NCI-H526 (cell line): ENCODE measurements around the gene CCDC154.

ENCODE experiments used
- DNase-seq, 2 experiments: peaks; one replicate each; lab custom pipeline; 2025; lab: John Stamatoyannopoulos, UW

Gene CCDC154

DNA sequence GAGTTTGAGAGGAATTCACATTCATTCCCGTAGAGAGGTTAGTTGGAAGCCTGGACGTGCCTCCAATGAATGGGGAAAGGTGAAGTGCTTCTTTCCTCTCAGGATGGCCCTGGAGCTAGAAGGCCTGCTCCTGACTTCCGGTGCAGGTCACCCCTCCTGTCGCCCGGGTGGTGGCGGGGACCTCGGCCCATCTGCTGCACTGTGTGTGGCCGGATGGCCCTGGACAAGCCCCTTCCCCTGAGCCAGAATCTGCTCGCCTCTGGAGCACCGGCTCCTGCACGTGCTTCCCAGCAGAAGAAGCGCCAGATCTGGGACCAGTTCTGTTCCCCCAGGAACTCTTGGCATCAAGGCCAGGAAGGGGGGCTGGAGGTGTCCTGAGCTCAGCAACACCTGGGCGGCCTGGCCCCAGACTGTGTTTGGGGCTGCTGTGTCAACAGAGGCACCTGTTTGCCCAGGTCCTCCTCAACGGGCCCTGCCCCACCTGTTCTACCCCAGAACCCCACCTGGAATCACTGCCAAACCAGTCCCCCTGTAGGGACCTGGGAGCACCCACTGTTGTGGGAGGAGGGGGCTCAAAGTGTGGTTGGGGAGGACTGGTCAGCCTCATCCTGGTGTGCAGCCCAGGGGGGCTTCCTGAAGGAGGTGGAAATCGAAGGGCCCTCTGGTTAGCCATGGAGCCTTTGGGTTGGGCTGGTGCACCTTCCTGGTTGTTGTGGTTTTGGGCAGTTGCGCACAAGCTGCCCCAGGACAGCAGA is 18.6 kb downstream of the CCDC154 start:
- DNase-seq = no peak

DNA sequence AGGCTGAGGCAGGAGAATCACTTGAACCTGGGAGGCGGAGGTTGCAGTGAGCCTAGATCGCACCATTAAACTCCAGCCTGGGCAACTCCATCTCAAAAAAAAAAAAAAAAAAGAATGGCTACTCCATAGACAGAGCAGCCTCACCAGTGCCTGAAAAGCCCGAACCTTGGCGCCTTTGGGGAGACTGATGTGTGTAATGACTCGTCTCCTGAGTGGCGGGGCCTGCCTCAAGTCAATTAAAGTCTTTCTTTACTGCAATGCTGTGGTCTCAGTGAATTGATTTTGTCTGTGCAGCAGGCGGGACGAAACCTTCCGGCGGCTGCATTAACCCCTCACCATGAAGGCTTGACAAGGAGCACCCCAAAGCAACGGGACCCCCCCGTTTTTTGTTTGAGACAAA is 20.3 kb downstream of the CCDC154 start:
- no peak for DNase-seq

DNA sequence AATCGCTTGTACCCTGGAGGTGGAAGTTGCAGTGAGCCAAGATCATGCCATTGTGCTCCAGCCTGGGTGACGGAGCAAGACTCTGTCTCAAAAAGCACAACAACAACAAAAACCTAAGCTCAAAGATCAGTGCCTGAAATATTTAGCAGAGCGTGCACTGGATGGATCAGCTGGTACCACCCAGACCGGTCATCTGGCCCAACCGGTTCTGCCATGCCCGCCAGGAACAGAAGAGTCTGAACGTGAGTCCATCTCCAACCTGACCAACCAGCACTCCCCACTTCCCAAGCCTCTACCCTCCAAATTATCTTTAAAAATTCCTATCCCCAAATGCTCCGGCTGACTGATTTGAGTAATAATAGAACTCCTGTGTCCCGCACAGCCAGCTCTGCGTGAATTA is 22.3 kb downstream of the CCDC154 start:
- no peak for DNase-seq

DNA sequence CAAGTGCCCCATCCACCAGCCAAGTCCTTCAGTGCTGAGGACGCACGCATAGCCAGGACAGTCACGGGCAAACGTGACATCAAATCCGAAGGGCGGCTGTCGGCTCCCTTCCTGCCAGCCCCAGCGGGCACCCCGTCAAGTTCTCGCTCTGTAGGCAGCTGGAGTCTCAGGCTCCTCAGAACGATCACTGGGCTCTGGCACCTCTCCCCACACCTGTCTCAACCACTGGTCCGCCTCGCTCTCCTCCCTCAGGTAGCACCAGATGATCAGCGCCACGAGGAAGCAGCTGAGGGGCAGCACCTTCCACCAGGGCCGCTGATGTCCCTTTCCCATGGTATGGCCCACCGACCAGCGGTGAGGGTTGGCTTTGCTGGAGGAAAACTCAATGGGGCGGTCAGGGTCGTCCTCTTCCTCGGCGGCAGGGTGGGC is 24.2 kb downstream of the CCDC154 start:
- no peak for DNase-seq

DNA sequence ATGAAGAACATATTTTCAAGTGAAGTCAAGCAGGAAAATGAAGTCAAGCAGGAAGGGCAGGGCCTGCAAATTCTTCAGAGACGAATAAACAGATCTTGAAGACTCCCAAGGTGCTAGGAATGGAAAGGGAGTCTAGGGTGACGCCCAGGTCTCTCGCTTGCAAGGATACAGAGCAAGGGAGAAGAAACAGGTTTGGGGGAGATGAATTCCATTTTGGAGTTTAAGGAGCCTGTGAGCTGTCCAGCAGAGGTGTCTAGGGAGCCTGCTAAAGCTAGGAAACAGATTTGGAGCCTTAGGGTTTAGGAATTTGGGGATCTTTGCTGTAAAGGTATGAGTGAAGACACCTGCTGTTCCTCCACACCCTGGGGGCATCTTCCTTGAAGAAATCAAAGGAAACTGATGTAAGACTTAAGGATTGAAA is 27.8 kb downstream of the CCDC154 start:
- no peak for DNase-seq

DNA sequence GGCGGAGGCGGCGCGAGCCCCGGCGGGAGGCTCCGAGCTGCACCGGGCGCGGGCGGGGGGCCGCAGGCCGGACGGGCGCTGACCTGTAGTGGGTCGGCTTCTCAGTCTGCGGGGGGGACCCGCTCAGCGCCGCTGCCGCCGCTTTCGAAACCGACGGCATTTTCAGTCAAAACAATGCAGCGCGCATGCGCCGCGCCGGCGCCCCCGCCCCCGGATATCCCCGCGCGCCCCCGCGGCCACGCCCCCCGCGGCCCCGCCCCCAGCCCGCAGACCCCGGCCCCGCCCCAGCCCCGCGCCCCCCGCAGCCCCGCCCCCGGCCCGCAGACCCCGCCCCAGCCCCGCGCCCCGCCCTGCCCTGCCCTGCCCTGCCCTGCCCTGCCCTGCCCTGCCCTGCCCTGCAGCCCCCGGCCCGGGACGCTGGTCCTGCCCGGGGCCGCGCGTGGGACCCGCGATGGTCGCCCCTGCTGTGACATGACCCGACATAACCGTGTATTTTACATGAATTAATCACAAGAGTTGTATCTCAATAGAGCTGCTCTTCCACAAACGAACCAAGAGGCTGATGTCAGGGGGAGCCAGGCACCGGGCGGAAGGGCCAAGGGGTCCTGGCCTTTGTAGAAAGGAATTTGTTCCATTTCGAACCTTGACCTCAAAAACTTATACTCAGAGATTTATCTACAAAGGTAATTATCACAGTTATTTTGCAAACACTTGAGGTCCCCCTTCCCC is 29.7 kb downstream of the CCDC154 start, which contains the start of gene UNKL:
UNKL (minus strand) TSS at position 173 of the 729 bp plus-strand sequence; CDS start at position 160, 13 bp downstream.
- DNase-seq = peak in 1 of 2 experiments; percentile 63

DNA sequence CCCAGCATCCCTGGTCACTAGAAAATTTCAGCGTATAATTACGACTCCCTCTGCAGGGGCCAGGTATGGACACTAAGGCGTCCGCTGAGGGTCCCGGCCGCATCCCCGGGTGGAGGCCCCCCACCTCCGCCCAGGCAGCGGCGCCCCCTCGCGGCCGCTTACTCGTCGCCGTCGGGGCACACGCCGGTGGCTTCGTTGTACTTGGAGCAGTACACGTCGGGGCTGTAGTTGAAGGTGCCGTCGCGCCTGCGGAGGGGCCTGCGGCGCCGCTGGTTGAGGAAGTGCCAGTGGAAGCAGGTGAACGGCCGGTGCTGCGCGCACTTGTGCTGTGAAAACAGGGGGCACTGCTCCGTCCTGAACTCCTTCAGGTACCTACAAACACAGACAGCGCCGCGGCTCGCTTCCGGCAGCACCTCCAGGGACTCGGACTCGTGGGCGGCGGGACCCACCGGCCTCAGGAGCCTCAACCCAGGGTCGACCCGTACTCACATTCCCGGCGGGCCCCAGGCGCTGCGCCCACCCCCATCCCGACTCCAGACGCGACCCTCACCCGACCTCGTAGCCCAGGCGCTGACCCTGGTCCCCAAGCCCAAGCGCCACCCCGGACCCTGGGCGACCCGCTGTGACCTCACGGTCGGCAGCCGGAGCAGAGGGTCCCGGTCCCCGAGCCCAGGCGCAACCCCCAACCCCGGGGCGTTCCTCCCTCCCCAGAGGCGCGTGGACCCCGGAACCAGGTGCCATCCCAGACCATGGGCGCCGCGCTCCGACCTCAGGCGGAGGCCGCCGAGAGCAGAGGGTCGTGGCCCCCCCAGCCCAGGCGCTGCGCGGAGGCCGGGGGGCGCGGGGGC is 30.4 kb downstream of the CCDC154 start:
- peak in 1 of 2 experiments; percentile 57 for DNase-seq

DNA sequence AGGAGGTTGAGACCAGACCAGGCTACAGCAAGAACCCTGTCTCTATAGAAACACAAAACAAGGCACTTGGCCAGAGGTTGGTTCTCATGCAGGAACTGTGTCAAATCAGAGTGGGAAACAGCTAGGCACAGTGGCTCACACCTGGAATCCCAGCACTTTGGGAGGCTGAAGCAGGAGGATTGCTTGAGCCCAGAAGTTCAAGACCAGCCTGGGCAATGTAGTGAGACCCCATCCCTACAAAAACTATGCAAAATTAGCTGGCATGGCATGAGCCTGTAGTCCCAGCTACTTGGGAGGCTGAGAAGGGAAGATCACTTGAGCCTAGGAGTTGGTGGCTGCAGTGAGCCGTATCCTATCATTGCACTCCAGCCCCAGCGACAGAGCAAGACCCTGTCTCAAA is 31.5 kb downstream of the CCDC154 start:
- DNase-seq = no peak

DNA sequence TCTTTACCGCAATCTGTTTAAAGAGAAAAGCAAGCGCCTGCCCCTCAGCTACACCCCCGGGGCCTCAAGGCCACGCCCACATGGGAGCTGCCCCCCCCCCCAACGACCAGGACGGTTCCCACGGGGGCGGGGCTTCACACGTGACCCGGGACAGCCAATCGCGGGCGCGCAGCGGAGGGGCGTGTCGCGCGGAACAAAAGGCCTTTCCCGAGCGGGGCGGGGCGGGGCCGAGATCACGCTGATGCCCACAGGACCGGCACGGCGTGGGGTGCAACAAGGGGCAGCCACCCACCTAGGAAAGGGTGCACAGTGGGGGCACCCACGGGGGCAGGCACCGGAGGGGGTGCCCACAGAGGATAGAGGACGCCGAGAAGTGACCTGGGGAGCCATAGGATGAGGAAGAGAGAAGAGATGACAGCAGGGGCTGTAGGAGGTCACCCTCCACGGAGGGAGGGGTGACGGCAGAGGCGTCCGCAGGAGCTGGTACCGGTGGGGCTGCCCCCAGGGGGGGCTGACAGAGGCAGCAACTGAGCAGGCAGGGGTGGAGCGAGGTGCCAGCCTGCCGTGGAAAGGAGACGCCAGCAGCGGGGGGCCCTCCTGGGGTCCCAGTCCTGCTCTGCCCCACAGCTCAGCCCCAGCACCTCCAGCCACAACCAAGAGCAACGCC is 36.1 kb downstream of the CCDC154 start:
- DNase-seq = peak; percentile 39 to 84

DNA sequence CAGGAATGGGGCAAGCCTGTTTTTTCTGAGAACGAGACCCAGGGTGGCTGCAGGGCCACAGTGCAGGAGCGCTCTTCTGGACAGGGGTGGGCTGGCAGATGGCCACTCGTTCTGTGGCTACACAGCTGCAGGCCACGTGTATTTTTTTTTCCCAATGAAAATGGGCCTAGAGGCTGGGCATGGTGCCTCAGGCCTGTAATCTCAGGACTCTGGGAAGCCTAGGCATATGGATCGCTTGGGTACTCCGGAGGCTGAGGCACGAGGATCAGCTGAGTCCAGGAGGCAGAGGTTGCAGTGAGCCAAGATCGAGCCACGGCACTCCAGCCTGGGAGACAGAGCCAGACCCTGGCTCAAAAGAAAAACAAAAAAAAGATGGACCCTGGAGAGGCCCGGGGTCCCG is 36.6 kb downstream of the CCDC154 start:
- no peak for DNase-seq

DNA sequence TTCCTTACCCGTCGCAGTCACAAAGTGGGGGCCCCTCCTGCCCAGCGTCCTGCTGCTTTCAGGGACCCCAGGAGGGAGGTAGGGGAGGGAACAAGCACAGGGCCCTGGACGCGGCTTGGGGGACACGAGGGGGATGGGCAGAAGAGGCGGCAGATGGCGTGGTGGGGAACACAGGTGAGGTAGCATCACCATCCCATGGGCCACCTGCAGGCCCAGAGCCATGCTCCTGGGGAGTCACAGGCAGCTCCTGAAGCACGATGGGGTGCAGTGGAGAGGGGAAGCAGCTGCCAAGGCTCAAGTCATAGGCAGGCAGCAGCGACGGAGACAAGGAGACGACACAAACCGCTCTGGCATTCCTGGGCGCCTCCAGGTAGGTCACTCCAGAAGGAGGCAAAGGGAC is 40.6 kb downstream of the CCDC154 start:
- DNase-seq = no peak

DNA sequence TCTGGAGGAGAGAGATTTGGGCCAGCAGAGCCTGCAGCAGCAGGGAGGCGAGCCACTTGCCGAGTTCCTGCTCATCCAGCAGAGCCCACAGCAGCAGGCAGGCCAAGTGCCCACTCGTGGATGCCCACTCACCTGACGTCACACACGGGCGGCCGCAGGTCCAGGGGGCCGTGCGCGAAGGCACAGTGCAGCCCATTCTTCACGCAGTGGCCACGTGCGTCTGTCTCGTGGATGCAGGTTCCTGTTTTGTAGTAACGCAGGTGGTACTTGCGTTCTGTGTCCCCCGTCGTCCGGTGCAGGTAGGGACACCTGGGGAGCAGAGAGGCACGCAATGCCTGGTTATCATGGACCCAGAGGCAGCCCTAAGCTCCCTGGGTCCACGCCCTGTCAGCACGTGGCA is 41.3 kb downstream of the CCDC154 start:
- DNase-seq = no peak

DNA sequence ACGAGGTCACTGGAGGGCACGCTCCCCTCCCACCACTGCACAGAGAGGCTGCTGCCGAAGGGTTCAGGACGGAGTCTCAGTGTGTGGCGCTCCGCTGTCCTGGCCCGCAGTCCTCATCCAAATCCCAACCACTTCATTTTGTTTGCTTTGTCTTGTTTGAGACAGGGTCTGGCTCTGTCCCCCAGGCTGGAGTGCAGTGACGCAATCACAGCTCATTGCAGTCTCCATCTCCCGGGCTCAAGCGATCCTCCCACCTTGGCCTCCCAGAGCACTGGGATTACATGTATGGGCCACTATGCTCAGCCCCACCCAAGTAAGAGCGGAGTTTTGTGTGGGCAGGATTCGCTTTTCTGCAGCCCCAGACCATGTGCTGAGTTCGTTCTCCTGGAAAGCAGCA is 42.6 kb downstream of the CCDC154 start:
- DNase-seq = no peak

DNA sequence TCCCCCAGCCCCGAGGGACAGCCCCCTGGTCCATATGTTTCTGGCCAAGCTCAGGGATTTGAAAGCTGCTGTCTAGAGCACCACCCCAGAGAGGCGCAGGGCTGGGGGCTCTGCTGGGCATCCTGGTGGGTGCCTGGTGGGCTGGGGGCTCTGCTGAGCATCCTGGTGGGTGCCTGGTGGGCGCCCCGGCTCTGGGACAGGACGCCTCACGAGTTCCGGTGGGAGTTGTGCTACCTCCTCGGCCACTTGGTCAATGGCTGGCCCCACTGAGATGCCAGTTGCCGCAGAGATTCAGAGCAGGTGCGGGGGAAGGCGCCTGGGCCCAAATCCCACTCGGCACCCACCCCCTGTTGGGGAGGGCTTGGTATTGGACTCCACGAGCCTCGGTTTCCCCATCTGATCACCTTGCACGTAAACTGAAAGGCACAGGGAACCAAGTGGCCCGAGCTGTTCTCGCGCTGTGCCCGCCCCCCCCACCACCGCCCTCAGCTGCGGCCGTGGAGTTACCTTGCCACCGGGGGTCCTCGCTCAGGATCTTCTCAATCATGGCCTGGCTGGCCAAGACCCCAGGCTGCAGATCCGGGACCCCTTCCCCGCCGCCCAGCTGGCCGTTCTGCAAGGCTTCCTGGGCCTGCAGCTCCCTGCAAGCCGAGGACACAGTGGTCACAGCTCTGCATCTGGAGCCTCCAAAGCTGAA is 43.1 kb downstream of the CCDC154 start:
- no peak for DNase-seq

DNA sequence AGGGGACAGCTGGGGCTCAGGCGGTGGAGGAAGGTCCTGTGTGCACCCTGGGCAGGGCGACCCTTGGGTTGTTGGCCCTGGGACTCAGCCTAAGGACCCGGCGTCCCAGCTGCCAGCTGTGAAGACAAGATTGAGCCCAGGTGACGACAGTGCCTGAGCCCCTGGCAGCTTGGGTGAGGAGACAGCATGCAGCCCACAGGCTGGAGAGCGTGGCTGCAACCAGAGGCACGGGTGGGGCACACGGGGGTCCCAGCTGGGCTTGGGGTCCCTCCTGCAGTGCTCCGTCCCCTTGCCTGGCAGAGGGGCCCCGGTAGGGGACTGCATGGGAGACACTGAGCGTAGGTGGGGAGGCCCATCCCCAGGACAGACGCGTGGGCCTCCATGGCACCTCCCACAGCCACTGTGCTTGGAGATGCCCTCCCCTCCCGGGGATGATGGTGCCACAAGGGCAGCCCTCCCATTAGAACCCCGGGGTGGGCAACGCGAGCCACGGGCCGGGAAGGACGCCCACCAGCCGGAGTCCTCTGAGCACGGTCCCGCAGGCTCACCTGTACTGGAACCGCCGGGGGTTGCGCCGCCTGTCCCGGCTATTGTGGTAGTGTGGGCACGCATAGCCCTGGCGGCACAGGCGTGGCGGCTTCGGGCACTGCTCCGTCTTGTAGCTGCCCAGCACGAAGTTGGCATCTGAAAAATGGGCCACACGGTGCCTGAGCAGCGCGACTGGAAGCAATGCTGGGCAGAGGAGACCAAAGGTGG is 45.4 kb downstream of the CCDC154 start:
- no peak for DNase-seq

DNA sequence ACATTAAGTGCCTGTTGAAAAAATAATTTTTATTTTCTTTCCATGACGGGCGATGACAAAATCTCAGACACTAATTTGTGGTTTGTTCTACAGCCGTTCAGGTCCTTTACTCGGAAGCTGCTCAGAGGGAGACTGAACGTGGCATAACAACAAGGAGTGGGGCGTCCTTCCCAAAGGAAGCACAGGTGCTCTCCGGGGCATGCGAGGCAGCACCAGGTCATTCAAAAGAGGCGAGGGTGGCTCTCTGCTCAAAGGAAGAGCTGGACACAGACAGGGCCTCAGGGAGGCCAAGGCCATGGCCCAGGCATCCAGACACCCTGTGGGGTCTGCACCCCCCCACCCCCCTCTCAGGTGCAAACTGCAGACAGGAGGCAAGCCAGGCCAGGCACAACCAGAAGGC is 46.0 kb downstream of the CCDC154 start:
- DNase-seq = no peak

DNA sequence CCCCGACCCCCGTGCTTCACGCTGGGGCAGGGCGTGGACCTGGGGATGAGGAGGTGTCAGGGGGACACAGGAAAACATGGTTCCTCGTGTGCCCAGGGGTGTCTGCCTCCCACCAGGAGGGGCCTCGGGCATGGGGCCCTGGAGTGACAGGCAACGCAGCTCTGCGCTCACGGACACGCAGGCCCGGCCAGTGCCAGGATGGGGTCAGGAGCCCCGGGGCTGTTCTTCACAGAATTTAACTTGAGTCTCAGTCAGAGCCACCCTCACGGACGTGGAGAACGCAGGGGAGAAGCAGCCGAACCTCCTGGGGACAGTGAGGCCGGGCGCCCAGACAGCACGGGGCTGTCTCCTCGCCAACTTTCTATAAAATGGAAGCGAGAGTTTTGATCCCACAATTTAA is 46.6 kb downstream of the CCDC154 start:
- no peak for DNase-seq

DNA sequence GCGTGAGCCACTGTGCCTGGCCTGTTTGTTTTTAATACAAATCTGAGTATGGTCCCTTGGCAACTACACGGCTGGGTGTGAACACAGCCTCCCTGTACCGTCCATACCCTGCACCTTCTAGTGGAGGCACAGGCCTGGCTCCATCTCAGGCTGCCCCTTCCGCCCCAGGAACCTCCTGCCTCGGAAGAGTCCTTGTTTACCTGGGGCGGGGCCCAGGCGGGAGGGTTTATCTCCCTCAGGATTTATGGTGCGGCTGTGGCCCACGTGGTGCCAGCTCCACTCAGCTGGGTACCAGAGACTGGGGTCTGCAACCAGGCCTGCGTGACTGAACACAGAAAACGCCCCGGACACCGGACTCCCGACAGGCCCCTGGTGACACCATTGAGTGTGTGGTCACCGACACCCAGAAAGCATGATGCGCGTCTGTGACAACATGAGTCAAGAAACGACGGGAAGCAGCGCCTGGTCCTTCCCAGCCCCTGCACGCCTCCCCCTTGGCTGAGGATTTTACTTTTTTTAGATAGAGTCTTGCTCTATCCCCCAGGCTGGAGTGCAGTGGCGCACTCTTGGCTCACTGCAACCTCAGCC is 48.8 kb downstream of the CCDC154 start:
- no peak for DNase-seq

DNA sequence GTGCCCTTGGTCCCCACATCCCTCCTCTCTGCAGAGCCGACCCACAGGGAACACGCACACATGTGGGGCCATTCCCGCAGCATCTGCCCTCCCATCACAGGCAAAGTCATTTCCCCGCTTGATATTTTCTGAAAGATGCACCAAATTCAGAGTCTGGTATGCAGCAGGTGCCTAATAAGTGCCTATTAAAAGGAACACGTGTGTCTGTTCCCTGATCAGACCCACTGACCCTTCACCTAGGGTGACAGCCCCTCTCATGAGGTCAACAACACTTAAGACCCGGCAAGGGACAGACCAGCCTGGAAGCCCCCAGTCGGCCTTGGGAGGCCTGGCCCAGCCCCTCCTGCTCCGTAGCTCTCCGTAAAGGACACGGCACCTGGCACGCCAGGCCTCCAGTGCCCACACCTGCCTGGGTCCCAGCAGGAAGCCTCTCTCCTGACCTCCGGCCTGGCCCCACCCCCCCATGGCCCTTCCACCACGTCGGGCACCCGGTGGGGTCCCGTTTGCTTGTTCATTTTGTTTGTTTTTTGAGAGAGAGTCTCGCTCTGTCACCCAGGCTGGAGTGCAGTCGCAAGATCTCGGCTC is 49.9 kb downstream of the CCDC154 start:
- no peak for DNase-seq
